Esophagus (tissue), 2 donors: Measurements from ENCODE around the gene TESK2. TPM values are rescaled to one million over a fixed set of nuclear protein-coding genes. Genes with fewer than 3 reads are reported as not detected.
"Not testable (repeated sequence)": the region's sequence is repeated elsewhere in the genome, so short reads cannot be mapped to it uniquely, and the experiment has no call there.

Experiments
- H3K27ac ChIP-seq, 2 donors: one replicate each; pipeline ENCODE4 v1.5.1; 2013; ENCODE audit warnings: low read depth in 2 of 2, mild to moderate bottlenecking in 2 of 2, inconsistent platforms in 1 of 2, low read length in 1 of 2, moderate library complexity in 1 of 2
- H3K27me3 ChIP-seq, 2 donors: one replicate each; pipeline ENCODE4 v1.6.1; 2013; ENCODE audit warnings: low read length in 2 of 2, control low read depth in 1 of 2, mild to moderate bottlenecking in 1 of 2; ENCODE audit not compliant: insufficient read depth in 2 of 2, control insufficient read depth in 1 of 2
- H3K36me3 ChIP-seq, 2 donors: one replicate each; pipeline ENCODE4 v1.6.1; 2013; ENCODE audit warnings: low read length in 1 of 2; ENCODE audit not compliant: control insufficient read depth in 2 of 2, insufficient read depth in 2 of 2
- H3K4me1 ChIP-seq, 2 donors: one replicate each; pipeline ENCODE4 v1.6.1; 2013; ENCODE audit warnings: low read length in 1 of 2; ENCODE audit not compliant: control insufficient read depth in 2 of 2, insufficient read depth in 2 of 2
- H3K4me3 ChIP-seq, 2 donors: one replicate each; pipeline ENCODE4 v1.5.1; 2013; ENCODE audit warnings: low read length in 2 of 2, mild to moderate bottlenecking in 2 of 2, low read depth in 1 of 2, moderate library complexity in 1 of 2
- H3K9me3 ChIP-seq, 2 donors: one replicate each; pipeline ENCODE4 v1.6.1; 2013; ENCODE audit warnings: mild to moderate bottlenecking in 2 of 2, low read depth in 1 of 2, low read length in 1 of 2, moderate library complexity in 1 of 2; ENCODE audit not compliant: control insufficient read depth in 2 of 2, insufficient read depth in 1 of 2
- WGBS, 2 donors: extraction: QIAGEN DNeasy Blood & Tissue Kit; methylation state at CpG; one replicate each; pipeline ENCODE4 v1.1.7; 2013; 5-methylcytosine and 5-hydroxymethylcytosine counted together
- polyA plus RNA-seq, 2 donors: library from polyadenylated mRNA; stranded (reverse); fragments of 200-250 nt; gene quantifications; one replicate each; pipeline ENCODE4 v1.2.3, GENCODE V29; 2013
- donor health status: healthy with polysubstance abuse.
- donor health status: Bipolar disorder and iron deficiency.

TESK2 gene
- polyA plus RNA-seq, 2 donors: 4.0 to 4.3 TPM

- H3K9me3 ChIP-seq: no peaks in the 10 kb centered on the region
- H3K4me3 ChIP-seq: no peak overlapping the region
- peaks cover 5 to 6% of the 10 kb centered on the region in 2 donors for H3K4me1 ChIP-seq
- no peaks in the 10 kb centered on the region for H3K27me3 ChIP-seq
- WGBS, 2 donors: 60 to 76% methylated on average over 2 of the region's 2 CpGs
- peaks cover 0 to 4% of the 10 kb centered on the region in 2 donors for H3K36me3 ChIP-seq
- H3K27ac ChIP-seq: no peak overlapping the region
Observed at GRCh38 chr1:45493116-45493697, 2.2 kb upstream of the TESK2 start.

GRCh38 chr1:45492691-45493090, 1.7 kb upstream of the TESK2 start:
- Histone ChIP-seq H3K4me1 (peaks cover 5 to 6% of the 10 kb centered on the region in 2 donors), H3K27ac (no peak overlapping the region)
- WGBS, 2 donors: 83 to 94% methylated on average over 3 of the region's 3 CpGs

GRCh38 chr1:45491487-45492260, 711 bp upstream of the TESK2 start:
- Histone ChIP-seq H3K4me3 (peak overlapping the region in 1 of 2 donors; percentile 71), H3K9me3 (no peaks in the 10 kb centered on the region), H3K27ac (peak overlapping the region in 1 of 2 donors; percentile 51), H3K36me3 (peaks cover 0 to 4% of the 10 kb centered on the region in 2 donors), H3K27me3 (no peaks in the 10 kb centered on the region), H3K4me1 (peaks cover 3 to 5% of the 10 kb centered on the region in 2 donors)
- WGBS, 2 donors: 46 to 48% methylated on average over 19 of the region's 19 CpGs

More at GRCh38 chr1:45492691-45493090, 1.7 kb upstream of the TESK2 start:
- peaks cover 0 to 4% of the 10 kb centered on the region in 2 donors for H3K36me3 ChIP-seq
- H3K27me3 ChIP-seq: no peaks in the 10 kb centered on the region
- no peaks in the 10 kb centered on the region for H3K9me3 ChIP-seq
- H3K4me3 ChIP-seq: no peak overlapping the region

- Histone ChIP-seq H3K4me1 (no peaks in the 10 kb centered on the region), H3K9me3 (no peaks in the 10 kb centered on the region), H3K27ac (peak overlapping the region; percentile 93 to 94), H3K36me3 (peaks cover 0 to 3% of the 10 kb centered on the region in 2 donors), H3K27me3 (no peaks in the 10 kb centered on the region), H3K4me3 (peak overlapping the region; percentile 71 to 78)
- 2 to 3% methylated on average over 17 of the region's 17 CpGs for WGBS, 2 donors
Observed at GRCh38 chr1:45490121-45490625, 790 bp downstream of the TESK2 start.

GRCh38 chr1:45489379-45489778, 1.6 kb downstream of the TESK2 start:
- H3K4me1 ChIP-seq, H3K27me3 ChIP-seq, H3K36me3 ChIP-seq, H3K27ac ChIP-seq, H3K9me3 ChIP-seq: not testable (repeated sequence)
- WGBS, 2 donors: 37 to 45% methylated on average over 14 of the region's 14 CpGs
- H3K4me3 ChIP-seq: peak overlapping the region in 1 of 2 donors; percentile 71

GRCh38 chr1:45488666-45489377, 2.1 kb downstream of the TESK2 start:
- Histone ChIP-seq H3K36me3 (no peaks in the 10 kb centered on the region), H3K4me3 (no peak overlapping the region), H3K4me1 (no peaks in the 10 kb centered on the region), H3K9me3 (no peaks in the 10 kb centered on the region), H3K27ac (no peak overlapping the region), H3K27me3 (no peaks in the 10 kb centered on the region)
- WGBS, 2 donors: 65 to 67% methylated on average over 10 of the region's 10 CpGs

GRCh38 chr1:45485949-45486348, 5.0 kb downstream of the TESK2 start:
- H3K4me1 ChIP-seq: no peaks in the 10 kb centered on the region
- no peak overlapping the region for H3K27ac ChIP-seq

GRCh38 chr1:45479039-45479748, 11.8 kb downstream of the TESK2 start:
- no peaks in the 10 kb centered on the region for H3K9me3 ChIP-seq
- no peaks in the 10 kb centered on the region for H3K4me1 ChIP-seq
- WGBS, 2 donors: 64 to 71% methylated on average over 5 of the region's 5 CpGs
- H3K27ac ChIP-seq: no peak overlapping the region
- H3K4me3 ChIP-seq: no peak overlapping the region
- no peaks in the 10 kb centered on the region for H3K27me3 ChIP-seq
- no peaks in the 10 kb centered on the region for H3K36me3 ChIP-seq

More at GRCh38 chr1:45485949-45486348, 5.0 kb downstream of the TESK2 start:
- Histone ChIP-seq H3K27me3 (no peaks in the 10 kb centered on the region), H3K36me3 (no peaks in the 10 kb centered on the region), H3K4me3 (no peak overlapping the region), H3K9me3 (no peaks in the 10 kb centered on the region)
